ENCODE measurements around the gene TVP23C. TPM values are rescaled to one million over a fixed set of nuclear protein-coding genes. Genes with fewer than 3 reads are reported as not detected.
"Not testable (repeated sequence)": the region's sequence is repeated elsewhere in the genome, so short reads cannot be mapped to it uniquely, and the experiment has no call there.

Gene TVP23C
- total RNA-seq, 6 experiments from 2014 or later, result 9.3 to 14.9 (median 12.4) TPM

DNA sequence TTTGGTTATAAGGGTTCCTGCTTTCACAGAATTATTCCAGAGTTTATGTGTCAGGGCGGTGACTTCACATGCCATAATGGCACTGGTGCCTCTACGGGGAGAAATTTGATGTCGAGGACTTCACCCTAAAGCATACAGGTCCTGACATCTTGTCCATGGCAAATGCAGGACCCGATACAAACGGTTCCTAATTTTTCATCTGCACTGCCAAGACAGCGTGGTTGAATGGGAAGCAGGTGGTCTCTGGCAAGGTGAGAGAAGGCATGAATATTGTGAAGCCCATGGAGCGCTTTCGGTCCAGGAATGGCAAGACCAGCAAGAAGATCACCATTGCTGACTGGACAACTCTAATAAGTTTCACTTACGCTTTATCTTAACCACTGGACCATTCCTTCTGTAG lies 56.3 kb downstream of the TVP23C start:
- peaks cover 5% of the 10 kb centered on the region; the same call in 1 of the 2 replicates for H3K9me3 Mint-ChIP-seq
- peaks cover 1% of the 10 kb centered on the region; the same call in 1 of the 2 replicates for H3K27me3 Mint-ChIP-seq (ENCODE audit: insufficient read depth)
- H3K36me3 Mint-ChIP-seq (ENCODE audit: low read depth), result peaks cover 30% of the 10 kb centered on the region
- TF ChIP-seq, protein P1, sequence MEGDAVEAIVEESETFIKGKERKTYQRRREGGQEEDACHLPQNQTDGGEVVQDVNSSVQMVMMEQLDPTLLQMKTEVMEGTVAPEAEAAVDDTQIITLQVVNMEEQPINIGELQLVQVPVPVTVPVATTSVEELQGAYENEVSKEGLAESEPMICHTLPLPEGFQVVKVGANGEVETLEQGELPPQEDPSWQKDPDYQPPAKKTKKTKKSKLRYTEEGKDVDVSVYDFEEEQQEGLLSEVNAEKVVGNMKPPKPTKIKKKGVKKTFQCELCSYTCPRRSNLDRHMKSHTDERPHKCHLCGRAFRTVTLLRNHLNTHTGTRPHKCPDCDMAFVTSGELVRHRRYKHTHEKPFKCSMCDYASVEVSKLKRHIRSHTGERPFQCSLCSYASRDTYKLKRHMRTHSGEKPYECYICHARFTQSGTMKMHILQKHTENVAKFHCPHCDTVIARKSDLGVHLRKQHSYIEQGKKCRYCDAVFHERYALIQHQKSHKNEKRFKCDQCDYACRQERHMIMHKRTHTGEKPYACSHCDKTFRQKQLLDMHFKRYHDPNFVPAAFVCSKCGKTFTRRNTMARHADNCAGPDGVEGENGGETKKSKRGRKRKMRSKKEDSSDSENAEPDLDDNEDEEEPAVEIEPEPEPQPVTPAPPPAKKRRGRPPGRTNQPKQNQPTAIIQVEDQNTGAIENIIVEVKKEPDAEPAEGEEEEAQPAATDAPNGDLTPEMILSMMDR (IDR thresholded peaks at IDR 0.05), result no peak
- DNase-seq, result no peak
- no peak overlapping the region for H3K27ac Mint-ChIP-seq
- peaks cover 53% of the 10 kb centered on the region for H3K4me1 Mint-ChIP-seq (ENCODE audit: low read depth)
- no peak overlapping the region for H3K4me3 Mint-ChIP-seq

GRCh38 chr17:15505708-15506107 lies 57.6 kb downstream of the TVP23C start:
- DNase-seq; H3K4me3 Mint-ChIP-seq; H3K27ac Mint-ChIP-seq; H3K9me3 Mint-ChIP-seq; H3K27me3 Mint-ChIP-seq (ENCODE audit: insufficient read depth): not testable (repeated sequence)
- H3K36me3 Mint-ChIP-seq (ENCODE audit: low read depth), result peaks cover 31% of the 10 kb centered on the region
- peaks cover 50% of the 10 kb centered on the region for H3K4me1 Mint-ChIP-seq (ENCODE audit: low read depth)

DNA sequence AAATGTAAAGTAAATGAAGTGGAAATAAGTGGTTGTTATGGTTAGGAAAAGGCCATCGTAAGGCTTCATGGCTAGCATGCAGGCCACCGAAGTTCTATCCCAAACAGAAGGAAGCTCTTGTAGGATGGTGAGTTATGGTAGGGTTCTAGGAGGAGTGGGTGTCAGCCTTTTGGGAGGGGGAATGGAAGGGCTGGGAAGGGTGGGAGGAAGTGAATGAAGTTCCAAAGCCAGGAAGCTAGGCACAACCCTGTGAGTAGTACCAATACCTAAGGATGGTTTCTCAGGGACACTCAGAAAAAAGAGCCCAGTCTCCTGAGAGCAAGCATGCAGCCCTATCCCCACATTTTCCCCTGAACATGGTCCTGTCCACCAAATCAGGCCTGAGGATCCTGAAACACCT lies 59.6 kb downstream of the TVP23C start:
- H3K27ac Mint-ChIP-seq, result no peak overlapping the region
- DNase-seq, result no peak

DNA sequence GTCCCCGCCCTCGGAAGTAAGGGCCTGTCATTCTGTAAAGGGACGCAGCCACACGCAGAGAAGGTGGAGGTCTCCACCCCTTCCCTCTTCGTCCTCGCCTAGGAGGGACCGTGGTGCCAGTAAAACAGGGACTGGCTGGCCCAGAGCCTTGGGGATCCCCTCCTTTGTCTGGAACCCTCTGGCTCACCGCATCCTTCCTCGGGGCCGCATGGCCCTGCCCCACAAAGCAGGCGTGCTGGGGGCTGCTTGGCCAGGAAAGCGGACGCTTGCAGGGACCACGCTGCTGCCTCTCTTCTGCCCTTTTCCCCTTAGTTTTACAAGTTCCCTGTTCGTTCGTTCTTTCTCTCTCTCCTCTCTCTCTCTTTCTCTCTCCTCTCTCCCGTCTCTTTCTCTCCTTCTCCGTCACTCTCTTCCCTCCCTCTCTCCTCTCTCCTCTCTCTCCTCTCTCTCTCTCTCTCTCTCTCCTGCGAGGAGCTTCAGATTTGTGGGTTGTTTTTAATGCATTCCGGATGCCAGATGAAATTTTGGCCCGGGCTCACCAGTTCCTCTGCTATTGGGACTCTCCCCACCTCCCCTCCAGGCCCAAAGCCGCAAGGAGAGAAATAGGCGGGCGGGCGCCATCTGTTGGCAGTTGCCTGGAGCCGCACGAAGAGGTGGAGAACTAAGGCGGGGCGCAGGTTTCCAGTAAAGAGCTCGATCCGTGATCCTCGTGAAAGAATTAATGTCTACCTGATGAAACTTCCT lies 60.7 kb downstream of the TVP23C start:
- peaks cover 1% of the 10 kb centered on the region; the same call in 1 of the 2 replicates for H3K27me3 Mint-ChIP-seq (ENCODE audit: insufficient read depth)
- no peaks in the 10 kb centered on the region for H3K9me3 Mint-ChIP-seq
- peak overlapping the region; percentile 93 for H3K27ac Mint-ChIP-seq
- H3K4me1 Mint-ChIP-seq (ENCODE audit: low read depth), result peaks cover 22% of the 10 kb centered on the region
- TF ChIP-seq, protein P1 (IDR thresholded peaks at IDR 0.05), result peak; percentile 89
- H3K4me3 Mint-ChIP-seq, result peak overlapping the region; percentile 86
- DNase-seq, result peak; percentile 90
- H3K36me3 Mint-ChIP-seq (ENCODE audit: low read depth), result peaks cover 22% of the 10 kb centered on the region

More for the DNA sequence above, 59.6 kb downstream of the TVP23C start:
- no peaks in the 10 kb centered on the region; the same call in 1 of the 2 replicates for H3K27me3 Mint-ChIP-seq (ENCODE audit: insufficient read depth)
- peaks cover 34% of the 10 kb centered on the region for H3K4me1 Mint-ChIP-seq (ENCODE audit: low read depth)
- no peak overlapping the region for H3K4me3 Mint-ChIP-seq
- H3K36me3 Mint-ChIP-seq (ENCODE audit: low read depth), result peaks cover 27% of the 10 kb centered on the region
- TF ChIP-seq, protein P1 (IDR thresholded peaks at IDR 0.05), result no peak
- no peaks in the 10 kb centered on the region for H3K9me3 Mint-ChIP-seq

DNA sequence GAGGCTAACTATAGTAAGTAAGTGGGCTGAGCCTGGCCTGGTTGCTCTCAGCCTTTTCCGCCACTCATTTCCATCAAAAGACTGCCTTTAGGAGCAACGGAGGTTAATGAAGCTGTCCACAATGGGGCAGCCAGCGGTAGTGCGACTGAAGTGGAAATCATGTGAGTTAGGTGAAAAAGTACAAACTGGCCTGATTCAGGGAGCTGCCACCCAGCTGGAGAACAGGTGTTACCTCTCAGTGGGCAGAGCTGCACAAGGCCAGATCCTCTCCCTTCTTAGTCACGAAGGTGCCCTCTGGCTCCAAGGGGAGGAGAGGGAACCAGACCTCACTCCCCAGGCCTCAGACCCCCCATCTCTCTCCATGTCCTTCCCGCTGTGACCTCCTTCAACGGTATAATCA lies 61.5 kb downstream of the TVP23C start:
- DNase-seq, result no peak
- H3K4me1 Mint-ChIP-seq (ENCODE audit: low read depth), result peaks cover 22% of the 10 kb centered on the region
- H3K27me3 Mint-ChIP-seq (ENCODE audit: insufficient read depth), result peaks cover 1% of the 10 kb centered on the region; the same call in 1 of the 2 replicates
- TF ChIP-seq, protein P1 (IDR thresholded peaks at IDR 0.05), result no peak
- H3K36me3 Mint-ChIP-seq (ENCODE audit: low read depth), result peaks cover 21% of the 10 kb centered on the region
- no peaks in the 10 kb centered on the region for H3K9me3 Mint-ChIP-seq
- H3K4me3 Mint-ChIP-seq, result peak overlapping the region; percentile 86
- H3K27ac Mint-ChIP-seq, result peak overlapping the region; percentile 64; the same call in 1 of the 2 replicates

GRCh38 chr17:15501282-15501681 lies 62.0 kb downstream of the TVP23C start:
- H3K27me3 Mint-ChIP-seq (ENCODE audit: insufficient read depth), result peaks cover 1% of the 10 kb centered on the region; the same call in 1 of the 2 replicates
- TF ChIP-seq, protein P1 (IDR thresholded peaks at IDR 0.05), result no peak

More at GRCh38 chr17:15501282-15501681, 62.0 kb downstream of the TVP23C start:
- DNase-seq, result no peak
- Mint-ChIP-seq H3K4me1 (ENCODE audit: low read depth) (peaks cover 22% of the 10 kb centered on the region), H3K9me3 (no peaks in the 10 kb centered on the region), H3K4me3 (no peak overlapping the region), H3K27ac (peak overlapping the region; percentile 64), H3K36me3 (ENCODE audit: low read depth) (peaks cover 16% of the 10 kb centered on the region)
